ENCODE results near the gene ENPEP.
A peak's percentile ranks its signal among the peaks of the same experiment; 100 is the strongest.

DNA sequence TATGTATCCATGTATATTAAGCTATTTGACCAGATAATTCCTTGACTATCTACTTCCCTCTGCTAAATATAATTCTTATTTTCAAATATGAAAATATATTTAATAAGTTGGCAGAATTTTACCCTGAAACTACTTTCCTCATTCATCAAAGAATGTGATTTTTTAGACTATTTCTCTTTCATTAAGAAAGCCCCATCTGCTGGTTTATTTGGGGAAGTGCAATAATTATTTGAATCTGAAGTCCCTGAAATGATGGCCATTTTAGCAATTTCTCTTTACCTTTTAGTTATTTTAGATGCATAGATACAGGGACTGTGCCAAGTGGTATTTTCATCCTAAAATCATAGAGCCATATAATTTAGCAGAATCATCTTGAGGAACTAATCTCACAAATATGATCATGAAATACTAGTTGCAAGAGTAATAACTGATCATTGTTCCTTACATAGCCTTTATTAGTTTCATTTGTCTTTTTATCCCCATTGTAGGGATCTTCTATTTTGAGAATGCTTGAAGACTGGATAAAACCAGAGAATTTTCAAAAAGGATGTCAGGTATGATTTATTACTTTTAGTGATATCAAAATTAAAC, 39.0 kb downstream of the ENPEP start:
- TF ChIP-seq, protein P1, sequence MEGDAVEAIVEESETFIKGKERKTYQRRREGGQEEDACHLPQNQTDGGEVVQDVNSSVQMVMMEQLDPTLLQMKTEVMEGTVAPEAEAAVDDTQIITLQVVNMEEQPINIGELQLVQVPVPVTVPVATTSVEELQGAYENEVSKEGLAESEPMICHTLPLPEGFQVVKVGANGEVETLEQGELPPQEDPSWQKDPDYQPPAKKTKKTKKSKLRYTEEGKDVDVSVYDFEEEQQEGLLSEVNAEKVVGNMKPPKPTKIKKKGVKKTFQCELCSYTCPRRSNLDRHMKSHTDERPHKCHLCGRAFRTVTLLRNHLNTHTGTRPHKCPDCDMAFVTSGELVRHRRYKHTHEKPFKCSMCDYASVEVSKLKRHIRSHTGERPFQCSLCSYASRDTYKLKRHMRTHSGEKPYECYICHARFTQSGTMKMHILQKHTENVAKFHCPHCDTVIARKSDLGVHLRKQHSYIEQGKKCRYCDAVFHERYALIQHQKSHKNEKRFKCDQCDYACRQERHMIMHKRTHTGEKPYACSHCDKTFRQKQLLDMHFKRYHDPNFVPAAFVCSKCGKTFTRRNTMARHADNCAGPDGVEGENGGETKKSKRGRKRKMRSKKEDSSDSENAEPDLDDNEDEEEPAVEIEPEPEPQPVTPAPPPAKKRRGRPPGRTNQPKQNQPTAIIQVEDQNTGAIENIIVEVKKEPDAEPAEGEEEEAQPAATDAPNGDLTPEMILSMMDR (IDR thresholded peaks at IDR 0.05), result peak in 4 of 7 experiments; percentile 52 to 73 (median 56)
- no peak for TF ChIP-seq POLR2A (IDR thresholded peaks at IDR 0.05)

All from stomach (tissue), 4 donors.